IMR-90 (cell line): Measurements from ENCODE around the gene NCKAP5. TPM values are rescaled to one million over a fixed set of nuclear protein-coding genes. Genes with fewer than 3 reads are reported as not detected.

ENCODE experiments used
- ATAC-seq: fragments of 200-7000 bp; cut with Tn5 transposase; 2 replicates; pipeline ENCODE4 v1.9.1; 2020; ENCODE audit warnings: low read depth, mild to moderate bottlenecking, moderate library complexity
- BruUV-seq: library from RNA; stranded (reverse); fragments of 400-500 nt; replicated peaks from 2 replicates; lab custom pipeline; 2021; lab: Mats Ljungman, UMichigan
- CTCF ChIA-PET: fragments of 300-600 bp; formaldehyde crosslinking; extraction: SDS; loops from one replicate; lab custom pipeline; 2021; ENCODE audit warnings: antibody characterized with exemption; lab: Yijun Ruan, JAX
- POLR2A ChIA-PET: fragments of 300-600 bp; sonication (Branson Sonifier 250); formaldehyde crosslinking; loops from one replicate; lab custom pipeline; 2022; ENCODE audit warnings: antibody characterized with exemption; ENCODE audit not compliant: unreplicated experiment; lab: Charles Lee
- DNase-seq: peaks from one replicate; pipeline ENCODE4 v3.0.0; 2013
- H2AFZ ChIP-seq: replicated peaks from 2 replicates; pipeline ENCODE3; 2013; ENCODE audit warnings: low read length, mild to moderate bottlenecking; ENCODE audit not compliant: poor library complexity
- H2AK5ac ChIP-seq: 2 replicates; pipeline ENCODE4 v1.6.1; 2013; ENCODE audit warnings: low read depth, low read length, inconsistent platforms
- H2AK9ac ChIP-seq: replicated peaks from 2 replicates; pipeline ENCODE3; 2013; ENCODE audit warnings: mild to moderate bottlenecking, low read depth, low read length, moderate library complexity; ENCODE audit not compliant: poor library complexity
- H2BK120ac ChIP-seq: 2 replicates; pipeline ENCODE4 v1.6.1; 2013; ENCODE audit warnings: low read depth, low read length, inconsistent platforms
- H2BK15ac ChIP-seq: 3 replicates; pipeline ENCODE4 v1.6.1; 2013; ENCODE audit warnings: low read depth, low read length, inconsistent platforms
- H2BK20ac ChIP-seq: 2 replicates; pipeline ENCODE4 v1.6.1; 2013; ENCODE audit warnings: low read depth, mild to moderate bottlenecking, inconsistent platforms, low read length, moderate library complexity
- H2BK5ac ChIP-seq: 2 replicates; pipeline ENCODE4 v1.6.1; 2013; ENCODE audit warnings: mild to moderate bottlenecking, low read depth, low read length, inconsistent platforms; ENCODE audit not compliant: poor library complexity, severe bottlenecking
- H3K14ac ChIP-seq: replicated peaks from 2 replicates; pipeline ENCODE4 v1.6.1; 2013; ENCODE audit warnings: low read depth, low read length, inconsistent platforms
- H3K18ac ChIP-seq: 2 replicates; pipeline ENCODE4 v1.6.1; 2013; ENCODE audit warnings: low read depth, low read length, control low read depth
- H3K23ac ChIP-seq: 2 replicates; pipeline ENCODE4 v1.6.1; 2013; ENCODE audit warnings: low read depth, low read length, inconsistent platforms
- H3K27ac ChIP-seq: 2 replicates; pipeline ENCODE4 v1.5.1; 2013; ENCODE audit warnings: mild to moderate bottlenecking, control low read depth, low read length; ENCODE audit not compliant: insufficient read depth
- H3K27me3 ChIP-seq: 2 replicates; pipeline ENCODE4 v1.6.1; 2013; ENCODE audit warnings: low read length; ENCODE audit not compliant: control insufficient read depth, insufficient read depth
- H3K36me3 ChIP-seq: 2 replicates; pipeline ENCODE4 v1.6.1; 2013; ENCODE audit warnings: low read length, mixed read lengths; ENCODE audit not compliant: control insufficient read depth, insufficient read depth
- H3K4ac ChIP-seq: 2 replicates; pipeline ENCODE4 v1.6.1; 2013; ENCODE audit warnings: low read depth, low read length, inconsistent platforms
- H3K4me1 ChIP-seq: 2 replicates; pipeline ENCODE4 v1.6.1; 2013; ENCODE audit warnings: low read length, mixed read lengths; ENCODE audit not compliant: control insufficient read depth, insufficient read depth
- H3K4me2 ChIP-seq: 2 replicates; pipeline ENCODE4 v1.6.1; 2013; ENCODE audit warnings: low read depth, mild to moderate bottlenecking, control low read depth, low read length, moderate library complexity
- H3K4me3 ChIP-seq: 2 replicates; pipeline ENCODE4 v1.5.1; 2013; ENCODE audit warnings: low read depth, mild to moderate bottlenecking, control low read depth, low read length, moderate library complexity; ENCODE audit not compliant: insufficient read depth
- H3K56ac ChIP-seq: 2 replicates; pipeline ENCODE4 v1.6.1; 2013; ENCODE audit warnings: low read length, inconsistent platforms; ENCODE audit not compliant: insufficient read depth; ENCODE audit errors: extremely low read depth
- H3K79me1 ChIP-seq, 2 experiments: 2 replicates each; pipeline ENCODE4 v1.6.1; 2013; ENCODE audit warnings: low read length in 2 of 2, inconsistent platforms in 1 of 2, low read depth in 1 of 2
- H3K9ac ChIP-seq: 2 replicates; pipeline ENCODE4 v1.6.1; 2013; ENCODE audit warnings: low read depth, low read length, control low read depth
- H3K9me1 ChIP-seq: 2 replicates; pipeline ENCODE4 v1.6.1; 2013; ENCODE audit warnings: low read length, inconsistent platforms; ENCODE audit not compliant: insufficient read depth
- H3K9me3 ChIP-seq: 2 replicates; pipeline ENCODE4 v1.6.1; 2013; ENCODE audit warnings: low read length; ENCODE audit not compliant: control insufficient read depth, insufficient read depth
- H4K20me1 ChIP-seq: 2 replicates; pipeline ENCODE4 v1.6.1; 2013; ENCODE audit warnings: low read length, inconsistent platforms; ENCODE audit not compliant: insufficient read depth
- H4K5ac ChIP-seq: 2 replicates; pipeline ENCODE4 v1.6.1; 2013; ENCODE audit warnings: mild to moderate bottlenecking, low read depth, low read length, control low read depth
- H4K8ac ChIP-seq, 2 experiments: 2 replicates each; pipeline ENCODE4 v1.6.1; 2013; ENCODE audit warnings: low read depth in 2 of 2, low read length in 2 of 2, control low read depth in 1 of 2, inconsistent platforms in 1 of 2
- H4K91ac ChIP-seq: 2 replicates; pipeline ENCODE4 v1.6.1; 2013; ENCODE audit warnings: low read depth, low read length, inconsistent platforms; ENCODE audit not compliant: insufficient read depth
- CHD1 ChIP-seq: IDR thresholded peaks from 2 replicates; pipeline ENCODE4 v1.6.1; 2012; ENCODE audit warnings: low read depth, low read length, improper control_type of control experiment
- FOS ChIP-seq: fragments of 150-350 bp; IDR thresholded peaks from 2 replicates; pipeline ENCODE4 v1.6.1; 2016; ENCODE audit warnings: low read depth, low read length
- MXI1 ChIP-seq: IDR thresholded peaks from 2 replicates; pipeline ENCODE4 v1.6.1; 2012; ENCODE audit warnings: low read depth, mild to moderate bottlenecking, low read length, moderate library complexity, borderline replicate concordance
- POLR2A ChIP-seq: IDR thresholded peaks from 2 replicates; pipeline ENCODE4 v1.6.1; 2012; ENCODE audit warnings: mild to moderate bottlenecking, low read depth, low read length
- WGBS, 2 experiments: methylation state at CpG; one replicate each; pipeline versions ENCODE4 v1.1.5 to v1.1.7; 2013; ENCODE audit warnings: missing lambda C conversion rate in 2 of 2; ENCODE audit not compliant: insufficient read length in 1 of 2; ENCODE audit errors: extremely low coverage in 2 of 2; 5-methylcytosine and 5-hydroxymethylcytosine counted together
- dilution Hi-C: fragments of 300-500 bp; cut with HindIII; formaldehyde crosslinking; loops from one replicate; pipeline ENCODE4 v1.14.3; 2018; ENCODE audit warnings: low sequenced_read_pairs; ENCODE audit not compliant: unreplicated experiment
- in situ Hi-C: fragments of 300-500 bp; cut with MboI; formaldehyde crosslinking; loops from 3 replicates; pipeline ENCODE4 v1.14.3; 2019; ENCODE audit warnings: low sequenced_read_pairs, inconsistent platforms, mixed read lengths
- intact Hi-C: fragments of 100-400 bp; cut with micrococcal nuclease; formaldehyde crosslinking; loops from 2 replicates; pipeline ENCODE4 v1.10.0; 2022
- polyA plus RNA-seq, 3 experiments: library from polyadenylated mRNA; depleted of rRNA; stranded (reverse); fragments of >200 nt; gene quantifications; 2 replicates each; pipeline ENCODE4 v1.2.3, GENCODE V29; 2012; ENCODE audit warnings: low replicate concordance in 1 of 3
- total RNA-seq: library from RNA; depleted of rRNA; stranded (reverse); fragments of >200 nt; gene quantifications from 2 replicates; pipeline ENCODE4 v1.2.3, GENCODE V29; 2012

Gene NCKAP5
- total and polyA plus RNA-seq, 2 of the 4 experiments (the other 2 are of a cell fraction) = 2.7 to 3.9 TPM

GRCh38 chr2:133605011-133605765 lies 36.9 kb upstream of the NCKAP5 start:
- Histone ChIP-seq H3K27me3 (no peaks in the 10 kb centered on the region), H3K9me3 (no peaks in the 10 kb centered on the region), H2AFZ (peak overlapping the region; percentile 25), H2BK15ac (peak overlapping the region; percentile 50; the same call in 1 of the 3 replicates), H4K5ac (no peak overlapping the region), H3K23ac (no peak overlapping the region), H2AK5ac (peak overlapping the region; percentile 72; the same call in 1 of the 2 replicates), H2AK9ac (peak overlapping the region; percentile 32), H3K79me1 (no peaks in the 10 kb centered on the region), H3K18ac (peak overlapping the region; percentile 17; the same call in 1 of the 2 replicates), H3K56ac (no peak overlapping the region), H3K4me1 (peaks cover 14% of the 10 kb centered on the region), H3K4ac (peak overlapping the region; percentile 42), H3K14ac (no peak overlapping the region), H3K36me3 (no peaks in the 10 kb centered on the region), H2BK5ac (no peak overlapping the region), H3K9me1 (no peaks in the 10 kb centered on the region), H3K4me3 (no peak overlapping the region), H3K9ac (no peak overlapping the region), H4K91ac (0 out of 2 replicates have a peak overlapping the region, but pooled peaks have one; percentile 3), H4K20me1 (no peaks in the 10 kb centered on the region), H3K27ac (no peak overlapping the region), H2BK120ac (peak overlapping the region; percentile 49; the same call in 1 of the 2 replicates), H4K8ac (peak overlapping the region in 1 of 2 experiments; percentile 27; a peak in 1 of 4 replicates), H3K4me2 (no peak overlapping the region; the same call in 1 of the 2 replicates), H2BK20ac (peak overlapping the region; percentile 20; the same call in 1 of the 2 replicates)
- ChIA-PET CTCF (no interaction called here), POLR2A (interaction anchor here (1.1 kb wide), 1 partner anchor 38 kb away, joined by 3 read pairs; no protein-coding TSS in a partner anchor)
- TF ChIP-seq POLR2A (no peak), MXI1 (no peak), FOS (peak; percentile 47; the same call in 1 of the 2 replicates), CHD1 (no peak)
- WGBS, 2 experiments = 14% methylated on average over 2 of the region's 7 CpGs; no CpG with 5 or more reads in 1 of the 2 experiments
- peak; percentile 74 for ATAC-seq
- BruUV-seq = no TSS peak
- dilution Hi-C loops = no loop called here
- peak; percentile 72 for DNase-seq
- intact Hi-C loops = no loop called here
- in situ Hi-C loops = no loop called here
